HuH-7.5 (cell line): ENCODE results near the gene TMPRSS3.

Source experiments
- DNase-seq: peaks from one replicate; pipeline ENCODE4 v3.0.0; 2011; ENCODE audit warnings: low spot score

Gene TMPRSS3

GRCh38 chr21:42395905-42396651 lies at the start of gene TMPRSS3:
TMPRSS3 (minus strand) TSS chr21:42396052; CDS start chr21:42395417, 635 bp downstream.
- DNase-seq: no peak

DNA sequence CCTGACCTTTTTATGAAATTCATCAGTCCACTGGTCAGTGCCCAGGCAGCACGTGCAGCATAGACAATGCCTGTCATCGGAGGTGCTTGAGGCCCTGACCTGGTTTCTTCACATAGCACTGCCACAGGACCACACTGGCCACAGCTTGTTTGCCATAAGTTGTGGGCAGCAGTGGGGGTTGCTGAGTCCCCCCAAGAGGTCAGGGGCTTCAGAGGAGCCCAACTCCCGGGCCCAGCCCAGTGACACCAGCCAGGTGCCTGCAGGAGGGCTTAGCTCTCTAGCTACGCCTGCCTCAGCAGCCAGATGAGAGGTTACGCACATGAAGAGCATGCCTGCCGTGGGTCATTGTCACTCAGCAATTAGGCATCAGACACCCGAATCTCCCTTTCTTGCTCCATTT lies 49.5 kb upstream of the TMPRSS3 start:
- no peak for DNase-seq

GRCh38 chr21:42444745-42445059 lies 48.9 kb upstream of the TMPRSS3 start:
- no peak for DNase-seq

DNA sequence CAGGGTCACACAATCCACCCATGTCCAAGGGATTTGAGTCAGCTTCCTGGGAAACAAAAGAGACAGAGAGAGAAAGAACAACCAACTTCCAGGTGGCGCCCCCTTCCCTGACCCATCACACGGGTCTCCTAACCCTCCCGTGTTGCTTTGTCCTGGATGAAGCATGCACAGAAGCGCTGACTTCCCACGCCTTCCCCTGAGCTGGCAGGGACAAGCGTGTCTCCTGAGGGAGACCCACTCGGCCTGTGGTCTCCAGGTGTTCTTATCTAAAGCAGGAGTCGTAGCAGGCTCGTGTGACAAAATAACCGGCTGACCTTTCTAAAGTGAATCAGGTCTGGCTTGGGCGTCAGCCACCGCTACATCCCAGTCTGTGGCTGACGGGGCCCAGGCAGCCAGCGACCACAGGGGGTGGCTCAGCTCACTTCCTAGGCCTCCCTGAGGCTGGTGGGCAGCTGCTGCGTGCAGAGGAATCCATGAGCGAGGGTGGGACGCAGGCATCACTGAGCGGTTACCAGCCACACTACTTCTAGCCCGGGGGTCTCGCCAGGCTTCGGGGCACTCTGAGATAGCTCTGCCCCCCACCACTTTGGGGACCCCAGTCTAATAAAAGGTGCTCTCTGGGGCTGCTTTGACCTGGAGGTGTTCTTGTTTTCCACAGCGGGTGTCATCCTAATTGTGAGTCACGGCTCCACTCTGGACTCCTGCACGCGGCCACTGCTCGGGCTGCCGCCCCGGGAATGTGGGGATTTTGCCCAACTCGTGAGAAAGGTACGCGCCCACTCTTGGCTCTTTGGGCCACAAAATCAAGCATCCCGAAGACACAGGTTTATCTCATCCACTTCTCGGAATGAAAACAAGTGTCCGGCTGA lies 48.3 kb upstream of the TMPRSS3 start:
- DNase-seq: no peak

- no peak for DNase-seq
Measured at GRCh38 chr21:42443181-42443785, 47.4 kb upstream of the TMPRSS3 start.

DNA sequence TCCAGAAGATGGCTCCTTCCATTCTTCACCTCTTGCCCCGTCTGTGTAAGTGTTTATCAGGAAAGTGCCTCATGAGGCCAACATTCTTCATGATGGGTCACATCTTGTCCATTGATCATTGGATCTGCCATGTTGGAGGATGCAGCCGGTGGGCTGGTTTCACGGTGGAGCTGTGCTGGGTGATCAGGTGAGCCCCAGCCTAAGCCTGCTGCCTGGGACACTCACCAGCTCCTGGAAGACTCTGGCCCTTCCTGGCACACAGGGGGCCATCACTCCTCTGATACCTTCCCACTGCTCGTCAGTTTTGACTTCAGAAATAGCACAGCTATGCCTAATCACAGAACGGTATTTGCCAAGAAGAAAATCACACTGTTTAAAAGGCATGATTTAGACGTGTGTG lies 46.1 kb upstream of the TMPRSS3 start:
- no peak for DNase-seq

DNA sequence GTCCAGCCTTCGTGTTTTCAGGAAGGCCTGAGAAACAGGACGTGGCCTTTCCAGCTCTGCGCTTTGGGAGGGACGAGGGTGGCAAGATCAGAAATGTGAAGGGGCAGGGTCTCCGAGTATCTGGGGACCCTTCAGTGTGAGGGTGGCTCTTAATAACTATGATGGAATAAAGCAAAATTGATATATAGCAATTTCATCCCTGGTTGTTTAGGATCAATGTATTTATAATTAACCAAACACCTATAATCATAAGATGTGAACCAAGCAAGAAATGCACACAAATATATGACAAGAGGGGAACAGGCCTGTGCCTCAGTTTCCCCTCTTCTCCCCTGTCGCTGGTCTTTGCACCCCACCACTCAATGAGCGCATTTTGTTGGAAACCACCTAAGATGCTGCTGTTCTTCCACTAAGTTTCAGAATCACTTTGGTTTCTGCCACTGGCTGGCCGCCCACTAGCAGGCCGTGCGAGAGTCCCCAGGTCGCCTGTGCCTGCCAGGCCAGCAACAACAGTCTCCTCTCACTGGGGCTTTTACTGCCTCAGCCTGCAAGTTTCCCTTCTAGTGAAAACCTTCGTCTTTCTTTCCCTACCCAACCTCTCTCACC lies 44.4 kb upstream of the TMPRSS3 start:
- DNase-seq: no peak

DNA sequence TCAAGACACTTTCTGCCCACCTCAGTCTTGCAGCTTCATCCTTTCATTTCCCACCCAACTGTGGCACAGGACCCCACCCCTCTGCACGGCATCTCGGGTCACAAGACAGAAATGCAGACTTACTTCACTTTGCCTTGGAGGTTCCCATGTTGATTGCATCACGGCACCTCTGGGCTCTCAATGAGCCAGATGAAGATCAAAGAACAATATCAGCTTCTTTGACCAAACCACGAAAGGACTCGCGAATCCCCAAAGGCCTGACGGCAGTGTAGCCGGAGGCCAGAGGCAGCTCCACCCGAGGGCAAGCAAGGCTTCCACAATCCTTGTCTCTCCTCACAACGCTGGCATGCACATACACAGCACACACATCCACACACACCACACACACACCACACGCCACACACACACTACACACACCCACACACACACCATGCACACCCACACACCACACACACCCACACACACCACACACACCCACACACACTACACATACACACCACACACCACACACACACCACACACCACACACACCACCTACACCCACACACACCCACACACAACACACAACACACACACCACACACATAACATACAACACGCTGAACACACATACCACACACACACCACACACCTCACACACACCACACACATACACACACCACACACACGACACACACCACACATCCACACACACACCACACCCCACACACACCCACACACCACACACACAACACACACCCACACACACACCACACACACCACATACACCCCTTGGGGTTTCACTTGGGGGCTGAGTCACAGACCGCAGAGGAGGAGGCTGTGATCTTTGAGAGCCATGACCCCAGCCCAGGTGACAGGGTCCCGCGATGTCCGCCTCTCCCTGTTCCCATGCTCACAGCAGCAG lies 43.7 kb upstream of the TMPRSS3 start:
- no peak for DNase-seq

DNA sequence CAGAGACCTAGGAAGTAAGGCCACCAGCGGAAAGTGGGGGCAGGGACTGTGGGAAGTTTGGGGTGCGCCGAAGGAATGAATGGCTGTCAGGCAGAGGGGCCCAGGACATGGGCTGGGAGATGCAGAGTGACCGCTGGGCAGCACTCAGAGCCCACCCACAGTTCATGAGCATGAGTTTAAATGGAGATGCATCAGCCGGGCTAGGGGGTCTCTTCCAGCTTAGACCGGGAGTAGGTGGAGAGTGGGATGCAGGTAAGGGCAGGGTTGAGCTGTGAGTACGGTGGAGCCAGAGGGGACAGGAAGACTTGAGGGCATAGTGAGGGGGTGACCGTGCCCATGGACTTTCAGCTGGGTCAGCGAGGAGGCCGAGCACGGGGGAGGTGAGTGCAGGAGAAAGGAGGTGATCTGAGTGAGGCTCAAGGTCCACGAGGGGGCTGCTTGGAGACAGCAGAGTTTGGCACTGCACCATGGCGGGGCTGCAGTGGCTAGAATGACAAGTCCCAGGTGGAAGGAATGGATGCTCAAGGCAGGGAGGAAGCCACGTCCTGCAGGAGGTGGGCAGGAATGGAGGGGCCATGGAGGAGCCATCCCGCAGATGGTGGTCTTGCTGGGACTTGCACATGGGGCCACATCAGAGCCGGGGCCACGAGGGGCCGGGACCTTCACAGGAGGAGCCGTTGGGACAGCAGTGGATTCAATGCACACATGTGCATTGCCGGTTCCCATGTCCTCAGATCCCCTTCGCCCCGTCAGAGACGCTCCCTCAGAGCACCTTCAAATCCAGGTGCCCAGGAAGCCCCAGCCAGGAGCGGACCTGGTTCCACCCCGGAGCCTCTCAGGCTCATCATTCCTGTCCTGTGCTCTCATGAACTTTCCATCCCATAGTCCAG lies 42.7 kb upstream of the TMPRSS3 start:
- no peak for DNase-seq

- DNase-seq: no peak
Measured at GRCh38 chr21:42437786-42438185, 41.9 kb upstream of the TMPRSS3 start.

- DNase-seq: no peak
Measured at GRCh38 chr21:42436914-42437313, 41.1 kb upstream of the TMPRSS3 start.

GRCh38 chr21:42435833-42436232 lies 40.0 kb upstream of the TMPRSS3 start:
- DNase-seq: no peak

DNA sequence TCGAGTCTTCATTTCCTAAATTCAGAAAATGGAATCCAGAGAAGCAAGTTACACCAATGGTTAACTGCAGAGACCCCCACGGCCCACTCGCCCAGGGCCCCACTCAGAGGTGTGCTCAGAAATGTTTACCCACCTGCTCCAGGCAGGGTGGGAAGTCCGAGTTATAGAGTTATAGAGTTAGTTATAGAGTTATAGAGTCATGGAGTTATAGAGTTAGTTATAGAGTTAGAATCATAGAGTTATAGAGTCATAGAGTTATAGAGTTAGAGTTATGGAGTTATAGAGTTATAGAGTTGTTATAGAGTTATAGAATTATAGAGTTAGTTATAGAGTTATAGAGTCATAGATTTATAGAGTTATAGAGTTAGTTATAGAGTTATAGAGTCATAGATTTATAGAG lies 39.5 kb upstream of the TMPRSS3 start:
- DNase-seq: no peak

DNA sequence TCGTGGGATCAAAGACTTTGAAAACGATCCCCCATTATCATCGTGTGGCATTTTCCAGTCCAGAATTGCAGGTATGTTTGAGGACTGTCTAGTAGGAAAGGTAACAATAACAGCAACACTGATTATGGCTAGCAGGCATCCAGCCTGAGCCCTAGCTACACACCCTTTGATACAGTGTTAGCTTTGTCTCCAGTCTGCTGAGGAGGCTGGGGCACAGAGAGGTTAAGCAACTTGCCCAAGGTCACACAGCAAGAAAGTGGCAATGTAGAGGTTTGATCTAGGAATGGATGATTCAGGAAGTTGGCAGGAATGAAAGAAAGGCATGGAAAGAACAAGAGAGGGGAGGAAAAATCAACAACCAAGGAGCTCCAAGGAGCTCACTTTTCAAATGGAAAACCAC lies 39.0 kb upstream of the TMPRSS3 start:
- DNase-seq: no peak

- DNase-seq: peak; percentile 28
Measured at GRCh38 chr21:42433946-42434551, 38.2 kb upstream of the TMPRSS3 start.

DNA sequence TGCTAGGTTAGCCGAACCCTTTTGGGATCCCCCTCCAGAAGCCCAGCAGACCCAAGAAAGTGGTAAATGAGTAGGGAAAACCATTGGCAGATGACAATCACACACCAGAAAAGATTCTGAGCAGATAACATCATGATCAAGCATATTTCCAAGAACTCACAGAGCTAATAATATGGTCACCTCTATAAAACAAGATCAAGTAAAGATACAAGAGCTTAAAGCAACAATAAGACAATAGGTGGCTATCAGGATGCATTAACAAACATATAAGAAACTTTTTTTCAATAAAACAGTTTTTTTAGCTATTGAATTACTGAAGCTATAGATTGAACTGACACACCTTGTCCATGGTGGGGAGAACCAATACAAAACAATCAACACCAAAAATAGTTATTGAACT lies 36.8 kb upstream of the TMPRSS3 start:
- no peak for DNase-seq

DNA sequence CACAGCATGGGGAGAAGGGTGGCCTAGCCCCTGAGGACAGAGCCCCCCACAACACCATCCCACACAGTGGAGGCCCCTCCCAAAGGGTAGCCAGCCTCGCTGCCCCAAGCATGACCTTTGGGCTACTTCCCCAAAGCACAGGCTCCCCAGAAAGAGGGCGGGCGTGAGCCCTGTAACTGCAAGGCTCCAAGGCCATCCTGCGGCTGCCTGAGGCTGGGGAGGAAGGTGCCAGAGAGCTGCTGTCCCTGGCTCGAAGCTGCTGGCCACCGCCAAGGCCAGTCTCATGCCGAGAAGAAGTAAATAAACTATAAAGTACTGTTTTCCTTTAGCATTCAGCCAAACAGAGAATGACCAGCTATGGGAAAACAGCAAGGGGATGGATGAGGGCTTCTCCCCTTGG lies 35.3 kb upstream of the TMPRSS3 start:
- no peak for DNase-seq

- no peak for DNase-seq
Measured at GRCh38 chr21:42430521-42430920, 34.7 kb upstream of the TMPRSS3 start.

GRCh38 chr21:42429856-42430255 lies 34.0 kb upstream of the TMPRSS3 start:
- no peak for DNase-seq

DNA sequence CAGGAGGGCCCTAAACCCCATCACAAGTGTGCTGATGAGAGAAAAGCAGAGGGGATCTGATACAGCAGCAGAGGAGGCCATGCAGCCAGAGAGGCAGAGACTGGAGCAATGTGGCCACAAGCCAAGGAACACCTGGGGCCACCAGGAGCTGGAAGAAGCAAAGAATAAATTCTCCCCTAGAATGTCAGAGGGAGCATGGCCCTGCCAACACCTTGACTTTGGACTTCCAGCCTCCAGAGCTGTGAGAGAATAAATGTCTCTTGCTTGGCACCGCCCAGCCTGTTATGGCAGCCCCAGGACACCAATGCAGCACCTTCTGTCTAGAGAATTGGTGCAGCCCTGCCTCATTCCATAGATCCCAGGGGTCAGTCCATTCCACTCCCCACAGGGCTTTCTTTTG lies 33.2 kb upstream of the TMPRSS3 start:
- DNase-seq: no peak
